ENCODE results near the gene LAPTM4A.

GRCh38 chr2:20051532-20052228 is at the start of gene LAPTM4A:
- TF ChIP-seq CTCF (IDR thresholded peaks at IDR 0.05) (no peak), POLR2A (IDR thresholded peaks at IDR 0.05) (peak; percentile 39 to 89)
